ENCODE results near the gene SHCBP1. TPM values are rescaled to one million over a fixed set of nuclear protein-coding genes. Genes with fewer than 3 reads are reported as not detected.

The SHCBP1 gene
- total and polyA plus RNA-seq, 2 of the 13 experiments (the other 11 are each of a cell fraction or from before 2014, with no cell fraction given) = 15.7 to 33.0 TPM

GRCh38 chr16:46573008-46573833 lies 48.0 kb downstream of the SHCBP1 start:
- peak; percentile 75 for ATAC-seq
- Histone ChIP-seq H3K27me3 (ENCODE audit: control insufficient read depth in 1 of 2, insufficient read depth in 2 of 2, low read length in 2 of 2) (peaks cover 0 to 10% of the 10 kb centered on the region in 2 experiments; a peak in 2 of 5 replicates), H3K79me2 (ENCODE audit: insufficient read depth, low read length) (no peaks in the 10 kb centered on the region), H3K9ac (ENCODE audit: insufficient read depth, low read depth, low read length) (peak overlapping the region; percentile 54), H3K9me3 (ENCODE audit: low read length) (peaks cover 10% of the 10 kb centered on the region; the same call in 1 of the 2 replicates), H3K4me3 (replicated peaks in 1 of 3; ENCODE audit: insufficient read depth in 1 of 3, low read depth in 2 of 3, low read length in 3 of 3) (peak overlapping the region; percentile 11 to 65 (median 40)), H3K27ac (ENCODE audit: extremely low read length, insufficient read depth, low read length) (no peak overlapping the region), H2AFZ (ENCODE audit: low read length) (peak overlapping the region; percentile 61), H3K36me3 (replicated peaks in 1 of 2; ENCODE audit: control insufficient read depth in 1 of 2, insufficient read depth in 2 of 2, low read length in 2 of 2) (no peaks in the 10 kb centered on the region), H3K4me2 (ENCODE audit: low read depth, low read length) (peak overlapping the region; percentile 90), H4K20me1 (ENCODE audit: insufficient read depth, low read length) (no peaks in the 10 kb centered on the region), H3K4me1 (ENCODE audit: insufficient read depth, low read length) (peaks cover 9% of the 10 kb centered on the region; the same call in 1 of the 2 replicates)
- CTCF ChIA-PET (ENCODE audit: low intra/inter-chr PET ratio, low total read pairs) = no interaction called here
- POLR2A ChIA-PET = no interaction called here
- in situ Hi-C loops (cut with HindIII; ENCODE audit: extremely low pct_ligation_motif_present, low pct_unique_long_range_greater_than_20kb) (no loop called here), intact Hi-C loops (cut with micrococcal nuclease; ENCODE audit: unreplicated experiment) (no loop called here)
- no peak for FAIRE-seq
- peak; percentile 32 for DNase-seq (ENCODE audit: low spot score)
- WGBS (ENCODE audit: low lambda C conversion rate) = 20% methylated on average over 23 of the region's 27 CpGs
- BruUV-seq (replicated peaks) = no TSS peak
- TF ChIP-seq ISX (CRISPR knock-in tag; conservative IDR thresholded peaks at IDR 0.05) (no peak), ARHGAP35 (CRISPR knock-in tag; IDR thresholded peaks at IDR 0.05; ENCODE audit: borderline replicate concordance) (no peak), ZNF143 (CRISPR knock-in tag; IDR thresholded peaks at IDR 0.05) (no peak), U2AF1 (optimal IDR thresholded peaks at IDR 0.05; ENCODE audit: low read depth, low read length) (no peak), ZNF263 (CRISPR knock-in tag; IDR thresholded peaks at IDR 0.05) (no peak), ZNF704 (CRISPR knock-in tag; IDR thresholded peaks at IDR 0.05; ENCODE audit: borderline replicate concordance) (no peak), ZNF10 (CRISPR knock-in tag; IDR thresholded peaks at IDR 0.05; ENCODE audit: borderline replicate concordance, low read depth) (no peak), ISL2 (CRISPR knock-in tag; IDR thresholded peaks at IDR 0.05) (no peak), DMAP1 (CRISPR knock-in tag; IDR thresholded peaks at IDR 0.05) (no peak), SOX13 (IDR thresholded peaks at IDR 0.05) (no peak), SOX13 (CRISPR knock-in tag; conservative IDR thresholded peaks at IDR 0.05 in 1 of 2, IDR thresholded peaks at IDR 0.05 in 1 of 2) (no peak), ZBTB7B (CRISPR knock-in tag; IDR thresholded peaks at IDR 0.05) (no peak), ATF7 (IDR thresholded peaks at IDR 0.05) (no peak), ATF7 (CRISPR knock-in tag; IDR thresholded peaks at IDR 0.05) (no peak), ETV6 (CRISPR knock-in tag; conservative IDR thresholded peaks at IDR 0.05) (no peak), ZNF17 (CRISPR knock-in tag; IDR thresholded peaks at IDR 0.05) (no peak), DMTF1 (CRISPR knock-in tag; IDR thresholded peaks at IDR 0.05) (no peak)
- TF ChIP-seq, protein P1, sequence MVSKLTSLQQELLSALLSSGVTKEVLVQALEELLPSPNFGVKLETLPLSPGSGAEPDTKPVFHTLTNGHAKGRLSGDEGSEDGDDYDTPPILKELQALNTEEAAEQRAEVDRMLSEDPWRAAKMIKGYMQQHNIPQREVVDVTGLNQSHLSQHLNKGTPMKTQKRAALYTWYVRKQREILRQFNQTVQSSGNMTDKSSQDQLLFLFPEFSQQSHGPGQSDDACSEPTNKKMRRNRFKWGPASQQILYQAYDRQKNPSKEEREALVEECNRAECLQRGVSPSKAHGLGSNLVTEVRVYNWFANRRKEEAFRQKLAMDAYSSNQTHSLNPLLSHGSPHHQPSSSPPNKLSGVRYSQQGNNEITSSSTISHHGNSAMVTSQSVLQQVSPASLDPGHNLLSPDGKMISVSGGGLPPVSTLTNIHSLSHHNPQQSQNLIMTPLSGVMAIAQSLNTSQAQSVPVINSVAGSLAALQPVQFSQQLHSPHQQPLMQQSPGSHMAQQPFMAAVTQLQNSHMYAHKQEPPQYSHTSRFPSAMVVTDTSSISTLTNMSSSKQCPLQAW (CRISPR knock-in tag; IDR thresholded peaks at IDR 0.05) = no peak
- TF ChIP-seq, protein P2, sequence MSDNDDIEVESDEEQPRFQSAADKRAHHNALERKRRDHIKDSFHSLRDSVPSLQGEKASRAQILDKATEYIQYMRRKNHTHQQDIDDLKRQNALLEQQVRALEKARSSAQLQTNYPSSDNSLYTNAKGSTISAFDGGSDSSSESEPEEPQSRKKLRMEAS (IDR thresholded peaks at IDR 0.05) = peak; percentile 22; the same call in 1 of the 2 replicates

All from HepG2 (cell line).